Measurements from ENCODE around the gene PIEZO2.

Gene PIEZO2

DNA sequence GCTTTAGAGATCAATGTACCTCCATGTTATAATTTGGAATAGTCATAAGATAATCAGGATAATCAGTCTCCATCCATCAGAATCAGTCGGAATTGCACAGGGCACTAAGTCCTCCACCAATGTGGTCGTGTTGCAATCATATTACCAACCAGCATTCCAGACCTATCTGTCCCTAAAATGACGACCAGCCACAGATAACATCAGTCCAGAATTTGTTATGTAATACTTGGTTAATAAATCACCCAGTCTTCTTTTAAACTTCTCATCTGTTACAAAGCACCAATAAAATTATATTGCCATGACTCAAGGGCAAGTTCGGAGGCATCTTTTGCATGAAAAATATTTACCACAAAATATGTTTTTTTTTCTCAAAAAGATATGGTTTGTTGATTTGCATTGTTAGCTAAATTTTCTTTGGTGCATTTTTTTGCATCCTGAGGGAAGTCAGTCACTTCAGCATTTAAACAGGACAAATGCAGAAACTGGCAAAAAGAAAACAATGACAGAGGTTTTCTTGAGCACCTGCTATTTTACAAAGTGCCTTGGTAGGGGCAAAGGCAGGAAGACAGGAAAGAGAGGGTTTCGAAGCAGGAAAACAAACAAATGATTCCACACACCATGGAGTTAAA is 29.3 kb downstream of the PIEZO2 start:
- Histone ChIP-seq H3K4me2 (ENCODE audit: low read length) (no peak overlapping the region), H3K27ac (ENCODE audit: low read depth, low read length, poor library complexity, severe bottlenecking) (no peak overlapping the region), H3K79me2 (ENCODE audit: insufficient read depth, low read length) (no peaks in the 10 kb centered on the region), H4K20me1 (ENCODE audit: insufficient read depth, low read length) (no peaks in the 10 kb centered on the region), H3K9me2 (ENCODE audit: low read depth, low read length) (no peaks in the 10 kb centered on the region), H3K4me3 (ENCODE audit: low read depth, low read length, poor library complexity, severe bottlenecking) (no peak overlapping the region), H3F3A (ENCODE audit: insufficient read depth, low read length) (no peaks in the 10 kb centered on the region), H3K9me3 (ENCODE audit: low read length) (no peaks in the 10 kb centered on the region), H3K4me1 (ENCODE audit: insufficient read depth, low read length, severe bottlenecking) (no peaks in the 10 kb centered on the region), H3K36me3 (ENCODE audit: insufficient read depth, low read length) (no peaks in the 10 kb centered on the region), H3K9ac (ENCODE audit: low read length) (no peak overlapping the region), H3K27me3 (ENCODE audit: insufficient read depth, low read length) (no peaks in the 10 kb centered on the region), H2AFZ (ENCODE audit: low read length) (no peak overlapping the region)
- TF ChIP-seq CTCF (IDR thresholded peaks at IDR 0.05; ENCODE audit: low read length) (no peak), EZH2 (IDR thresholded peaks at IDR 0.05; ENCODE audit: borderline replicate concordance, low read length) (no peak)

DNA sequence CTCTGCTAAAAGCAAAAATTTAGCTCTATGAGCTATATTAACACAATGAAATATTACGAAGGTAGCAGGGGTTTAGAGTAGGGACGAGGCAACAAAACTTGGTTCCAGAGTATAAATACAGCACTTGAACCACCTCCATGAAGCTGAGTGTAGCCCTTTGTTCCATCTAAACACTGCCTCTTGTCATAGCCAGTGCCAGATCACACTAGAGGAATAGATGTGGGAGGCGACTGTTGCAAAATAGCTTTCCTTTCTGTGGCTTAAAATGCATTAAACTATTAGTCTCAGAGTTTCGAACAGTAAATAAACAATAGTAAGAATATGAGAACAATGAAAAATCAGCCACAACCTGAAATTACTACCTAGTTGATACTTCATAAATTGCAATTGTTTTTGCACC is 29.8 kb downstream of the PIEZO2 start:
- no peaks in the 10 kb centered on the region for H3K9me3 ChIP-seq (ENCODE audit: low read length)
- TF ChIP-seq EZH2 (IDR thresholded peaks at IDR 0.05; ENCODE audit: borderline replicate concordance, low read length) (no peak), CTCF (IDR thresholded peaks at IDR 0.05; ENCODE audit: low read length) (no peak)
- no peaks in the 10 kb centered on the region for H3K27me3 ChIP-seq (ENCODE audit: insufficient read depth, low read length)
- no peak overlapping the region for H3K9ac ChIP-seq (ENCODE audit: low read length)
- H3K9me2 ChIP-seq (ENCODE audit: low read depth, low read length), result no peaks in the 10 kb centered on the region
- H3K79me2 ChIP-seq (ENCODE audit: insufficient read depth, low read length), result no peaks in the 10 kb centered on the region
- H4K20me1 ChIP-seq (ENCODE audit: insufficient read depth, low read length), result no peaks in the 10 kb centered on the region
- H3K4me3 ChIP-seq (ENCODE audit: low read depth, low read length, poor library complexity, severe bottlenecking), result no peak overlapping the region
- H3F3A ChIP-seq (ENCODE audit: insufficient read depth, low read length), result no peaks in the 10 kb centered on the region
- H2AFZ ChIP-seq (ENCODE audit: low read length), result no peak overlapping the region
- H3K27ac ChIP-seq (ENCODE audit: low read depth, low read length, poor library complexity, severe bottlenecking), result no peak overlapping the region
- no peak overlapping the region for H3K4me2 ChIP-seq (ENCODE audit: low read length)
- H3K4me1 ChIP-seq (ENCODE audit: insufficient read depth, low read length, severe bottlenecking), result no peaks in the 10 kb centered on the region
- H3K36me3 ChIP-seq (ENCODE audit: insufficient read depth, low read length), result no peaks in the 10 kb centered on the region

GRCh38 chr18:11118051-11118766 is 31.2 kb downstream of the PIEZO2 start:
- no peak overlapping the region for H3K4me3 ChIP-seq (ENCODE audit: low read depth, low read length, poor library complexity, severe bottlenecking)
- H3K79me2 ChIP-seq (ENCODE audit: insufficient read depth, low read length), result no peaks in the 10 kb centered on the region
- no peak overlapping the region for H3K4me2 ChIP-seq (ENCODE audit: low read length)
- no peaks in the 10 kb centered on the region for H3K27me3 ChIP-seq (ENCODE audit: insufficient read depth, low read length)
- H4K20me1 ChIP-seq (ENCODE audit: insufficient read depth, low read length), result no peaks in the 10 kb centered on the region
- no peak overlapping the region for H3K9ac ChIP-seq (ENCODE audit: low read length)
- H2AFZ ChIP-seq (ENCODE audit: low read length), result no peak overlapping the region
- H3F3A ChIP-seq (ENCODE audit: insufficient read depth, low read length), result no peaks in the 10 kb centered on the region
- no peaks in the 10 kb centered on the region for H3K9me2 ChIP-seq (ENCODE audit: low read depth, low read length)
- no peak for TF ChIP-seq CTCF (IDR thresholded peaks at IDR 0.05; ENCODE audit: low read length)
- no peak for TF ChIP-seq EZH2 (IDR thresholded peaks at IDR 0.05; ENCODE audit: borderline replicate concordance, low read length)
- H3K36me3 ChIP-seq (ENCODE audit: insufficient read depth, low read length), result no peaks in the 10 kb centered on the region
- H3K9me3 ChIP-seq (ENCODE audit: low read length), result no peaks in the 10 kb centered on the region
- no peaks in the 10 kb centered on the region for H3K4me1 ChIP-seq (ENCODE audit: insufficient read depth, low read length, severe bottlenecking)
- H3K27ac ChIP-seq (ENCODE audit: low read depth, low read length, poor library complexity, severe bottlenecking), result no peak overlapping the region

Measured in OCI-LY1 (cell line).